DOHH2 (cell line): ENCODE measurements around the gene SMOC2.

ENCODE experiments used
- H3F3A ChIP-seq: fragments of 200-600 bp; sonication (generic), shearing (Covaris generic); 2 replicates; pipeline ENCODE4 v1.6.0; 2016; ENCODE audit warnings: antibody characterized with exemption, mild to moderate bottlenecking; ENCODE audit not compliant: control insufficient read depth, insufficient read depth
- H3K27ac ChIP-seq: fragments of 200-600 bp; sonication (generic); 2 replicates; pipeline ENCODE4 v1.5.1; 2014; ENCODE audit warnings: low read depth, mild to moderate bottlenecking, low read length, moderate library complexity
- H3K27me3 ChIP-seq: fragments of 200-600 bp; sonication (generic); 2 replicates; pipeline ENCODE4 v1.6.1; 2014; ENCODE audit warnings: mild to moderate bottlenecking, low read length, mixed read lengths; ENCODE audit not compliant: control insufficient read depth
- H3K36me3 ChIP-seq: fragments of 200-600 bp; sonication (generic); 2 replicates; pipeline ENCODE4 v1.6.1; 2014; ENCODE audit warnings: mild to moderate bottlenecking, low read length, moderate library complexity, mixed read lengths; ENCODE audit not compliant: control insufficient read depth
- H3K4me1 ChIP-seq: fragments of 200-600 bp; sonication (generic); 2 replicates; pipeline ENCODE4 v1.6.1; 2014; ENCODE audit warnings: mild to moderate bottlenecking, low read length, mixed read lengths; ENCODE audit not compliant: control insufficient read depth
- H3K4me2 ChIP-seq: fragments of 200-600 bp; sonication (generic); 2 replicates; pipeline ENCODE4 v1.6.0; 2014; ENCODE audit warnings: mild to moderate bottlenecking, low read length, moderate library complexity
- H3K4me3 ChIP-seq: fragments of 200-600 bp; sonication (generic); 2 replicates; pipeline ENCODE4 v1.5.1; 2014; ENCODE audit warnings: mild to moderate bottlenecking, low read length, mixed read lengths
- H3K79me2 ChIP-seq: fragments of 200-600 bp; sonication (generic); 2 replicates; pipeline ENCODE4 v1.6.1; 2014; ENCODE audit warnings: mild to moderate bottlenecking, low read length, mixed read lengths; ENCODE audit not compliant: control insufficient read depth
- H3K9me2 ChIP-seq: fragments of 200-600 bp; sonication (generic); replicated peaks from 2 replicates; pipeline ENCODE4 v1.6.1; 2014; ENCODE audit warnings: mild to moderate bottlenecking, low read length, mixed read lengths; ENCODE audit not compliant: control insufficient read depth
- H3K9me3 ChIP-seq: fragments of 200-600 bp; sonication (generic); 2 replicates; pipeline ENCODE4 v1.6.1; 2014; ENCODE audit warnings: antibody characterized with exemption, low read length, mixed read lengths; ENCODE audit not compliant: control insufficient read depth, insufficient read depth
- H4K20me1 ChIP-seq: fragments of 200-600 bp; sonication (generic); 2 replicates; pipeline ENCODE4 v1.6.0; 2014; ENCODE audit warnings: low read depth, mild to moderate bottlenecking, antibody characterized with exemption, low read length, moderate library complexity; ENCODE audit not compliant: control insufficient read depth, insufficient read depth
- EZH2phosphoT487 ChIP-seq: fragments of 200-600 bp; sonication (generic); IDR thresholded peaks from 2 replicates; pipeline ENCODE4 v1.6.1; 2017; ENCODE audit warnings: borderline replicate concordance, mild to moderate bottlenecking, antibody characterized with exemption, low read length, moderate library complexity, mixed read lengths
- TF ChIP-seq, protein P1 (sequence below): fragments of 200-600 bp; sonication (generic); IDR thresholded peaks from one replicate; pipeline ENCODE4 v1.5.1; 2014; ENCODE audit warnings: antibody characterized with exemption, mild to moderate bottlenecking, low read depth, low read length; ENCODE audit not compliant: poor library complexity, severe bottlenecking

Gene SMOC2

DNA sequence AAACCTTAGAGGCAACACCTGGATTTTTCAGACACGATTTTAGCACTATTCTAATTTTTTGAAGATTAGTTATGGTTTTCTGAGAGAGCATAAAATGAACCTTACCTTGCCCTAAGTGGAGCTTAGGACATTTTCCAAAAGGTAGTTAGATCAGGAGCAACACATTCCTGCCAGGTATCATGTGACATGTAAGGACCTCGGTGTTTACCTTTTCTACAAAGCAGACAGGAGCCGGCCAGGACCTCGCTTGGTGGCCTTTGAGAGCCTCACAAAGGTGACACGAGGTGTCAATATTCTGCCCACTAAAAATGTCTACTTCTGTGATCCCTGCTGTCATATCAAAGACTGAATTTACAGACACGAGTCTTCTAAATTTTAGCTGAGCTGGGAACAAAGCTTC lies 174.9 kb downstream of the SMOC2 start:
- H3K36me3 ChIP-seq: no peaks in the 10 kb centered on the region
- no peak overlapping the region for H3K4me3 ChIP-seq
- H4K20me1 ChIP-seq: no peaks in the 10 kb centered on the region
- no peaks in the 10 kb centered on the region for H3F3A ChIP-seq
- H3K27ac ChIP-seq: no peak overlapping the region
- no peaks in the 10 kb centered on the region for H3K27me3 ChIP-seq
- H3K9me3 ChIP-seq: peaks cover 34% of the 10 kb centered on the region
- no peaks in the 10 kb centered on the region for H3K79me2 ChIP-seq
- H3K9me2 ChIP-seq: no peaks in the 10 kb centered on the region
- no peak for TF ChIP-seq EZH2phosphoT487
- TF ChIP-seq, protein P1, sequence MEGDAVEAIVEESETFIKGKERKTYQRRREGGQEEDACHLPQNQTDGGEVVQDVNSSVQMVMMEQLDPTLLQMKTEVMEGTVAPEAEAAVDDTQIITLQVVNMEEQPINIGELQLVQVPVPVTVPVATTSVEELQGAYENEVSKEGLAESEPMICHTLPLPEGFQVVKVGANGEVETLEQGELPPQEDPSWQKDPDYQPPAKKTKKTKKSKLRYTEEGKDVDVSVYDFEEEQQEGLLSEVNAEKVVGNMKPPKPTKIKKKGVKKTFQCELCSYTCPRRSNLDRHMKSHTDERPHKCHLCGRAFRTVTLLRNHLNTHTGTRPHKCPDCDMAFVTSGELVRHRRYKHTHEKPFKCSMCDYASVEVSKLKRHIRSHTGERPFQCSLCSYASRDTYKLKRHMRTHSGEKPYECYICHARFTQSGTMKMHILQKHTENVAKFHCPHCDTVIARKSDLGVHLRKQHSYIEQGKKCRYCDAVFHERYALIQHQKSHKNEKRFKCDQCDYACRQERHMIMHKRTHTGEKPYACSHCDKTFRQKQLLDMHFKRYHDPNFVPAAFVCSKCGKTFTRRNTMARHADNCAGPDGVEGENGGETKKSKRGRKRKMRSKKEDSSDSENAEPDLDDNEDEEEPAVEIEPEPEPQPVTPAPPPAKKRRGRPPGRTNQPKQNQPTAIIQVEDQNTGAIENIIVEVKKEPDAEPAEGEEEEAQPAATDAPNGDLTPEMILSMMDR: no peak
- H3K4me2 ChIP-seq: no peak overlapping the region
- no peaks in the 10 kb centered on the region for H3K4me1 ChIP-seq

DNA sequence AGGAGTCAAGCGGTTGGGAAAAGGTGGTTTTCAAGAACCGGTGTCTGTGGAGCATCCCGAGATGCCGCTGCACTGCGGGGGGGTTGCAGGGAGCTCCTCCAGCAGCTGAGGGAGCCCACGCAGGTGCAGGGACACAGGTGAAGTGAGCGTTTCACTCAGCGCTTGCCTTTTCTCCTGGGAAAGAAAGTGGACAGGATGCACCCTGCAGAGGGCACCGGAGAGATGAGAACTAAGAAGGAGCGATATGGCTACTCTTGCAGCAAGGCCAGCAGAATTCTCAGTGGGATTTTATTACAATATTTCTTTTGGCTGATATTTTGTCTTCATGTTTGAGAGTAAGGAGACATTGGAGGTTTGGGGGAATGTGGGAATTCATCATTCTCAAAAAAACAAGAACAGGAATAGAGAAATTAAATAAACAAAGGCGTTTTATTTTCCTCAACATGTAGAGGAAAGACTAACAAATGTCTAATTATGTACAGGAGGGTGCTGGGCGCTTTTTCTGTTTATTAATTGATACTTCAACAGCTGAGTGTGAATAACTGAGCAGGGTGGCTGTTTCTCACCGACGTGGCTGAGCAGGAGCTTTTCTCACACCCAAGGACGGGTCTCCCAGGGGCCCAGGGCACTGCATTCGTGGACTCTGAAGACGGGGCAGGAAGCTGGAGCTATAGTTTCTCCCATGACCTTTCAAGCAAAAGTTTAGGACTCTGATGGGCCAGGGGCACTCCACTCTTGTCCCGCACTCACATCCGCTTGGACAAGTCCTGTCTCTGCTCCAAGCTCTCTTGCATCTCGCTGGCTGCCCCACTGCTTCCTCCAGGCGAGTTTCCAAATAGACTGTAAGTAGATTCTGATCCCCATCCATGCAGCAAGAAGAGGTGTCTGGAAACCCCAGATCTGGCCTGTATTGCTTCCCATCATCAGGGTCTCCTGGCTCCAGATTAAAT lies 176.1 kb downstream of the SMOC2 start:
- no peak overlapping the region for H3K4me2 ChIP-seq
- no peak overlapping the region for H3K4me3 ChIP-seq
- H3K79me2 ChIP-seq: no peaks in the 10 kb centered on the region
- no peaks in the 10 kb centered on the region for H4K20me1 ChIP-seq
- H3K36me3 ChIP-seq: no peaks in the 10 kb centered on the region
- no peak overlapping the region for H3K27ac ChIP-seq
- TF ChIP-seq, protein P1: no peak
- TF ChIP-seq EZH2phosphoT487: no peak
- no peaks in the 10 kb centered on the region for H3K9me2 ChIP-seq
- H3F3A ChIP-seq: no peaks in the 10 kb centered on the region
- no peaks in the 10 kb centered on the region for H3K27me3 ChIP-seq
- H3K4me1 ChIP-seq: no peaks in the 10 kb centered on the region
- peaks cover 31% of the 10 kb centered on the region for H3K9me3 ChIP-seq

DNA sequence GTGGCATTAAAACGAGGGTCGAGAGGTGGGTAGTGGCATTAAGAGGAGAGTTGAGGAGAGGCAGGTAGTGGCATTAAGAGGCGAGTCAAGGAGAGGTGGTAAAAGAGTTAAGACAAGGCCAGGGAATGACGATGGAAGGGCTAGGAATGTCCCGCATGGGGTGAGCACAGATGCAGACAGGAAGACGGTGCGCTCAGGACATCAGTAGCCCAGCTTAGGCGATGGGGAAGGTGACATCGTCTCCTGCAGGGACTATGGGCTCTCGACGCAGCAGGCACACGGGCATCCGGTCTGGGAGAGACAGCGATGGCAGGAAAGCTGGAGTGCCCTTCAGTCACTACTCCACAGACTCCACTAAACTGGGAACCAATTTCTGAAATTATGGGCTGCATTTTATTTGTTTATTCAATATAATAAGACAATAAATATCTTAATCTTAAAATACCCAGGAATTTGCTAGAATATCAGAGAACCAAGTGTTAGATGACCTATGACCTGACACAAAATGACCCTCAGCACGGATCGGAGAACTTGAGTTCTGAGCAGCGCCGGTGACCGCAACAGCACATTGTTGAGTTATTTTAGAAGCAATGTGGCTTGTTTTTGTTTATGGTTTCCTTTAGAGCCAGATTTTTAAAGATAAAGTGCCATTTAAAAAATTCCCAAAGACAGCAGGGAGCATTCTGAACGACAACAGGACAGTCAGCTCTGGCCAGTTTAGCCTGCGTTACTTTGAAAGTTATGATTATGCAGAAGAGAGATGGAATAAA lies 177.7 kb downstream of the SMOC2 start:
- peaks cover 29% of the 10 kb centered on the region; the same call in 1 of the 2 replicates for H3K9me3 ChIP-seq
- H3K27ac ChIP-seq: no peak overlapping the region
- no peaks in the 10 kb centered on the region for H4K20me1 ChIP-seq
- H3K79me2 ChIP-seq: no peaks in the 10 kb centered on the region
- H3K4me3 ChIP-seq: no peak overlapping the region
- TF ChIP-seq EZH2phosphoT487: no peak
- TF ChIP-seq, protein P1: no peak
- no peaks in the 10 kb centered on the region for H3K9me2 ChIP-seq
- no peaks in the 10 kb centered on the region for H3K4me1 ChIP-seq
- H3K4me2 ChIP-seq: no peak overlapping the region
- no peaks in the 10 kb centered on the region for H3K27me3 ChIP-seq
- no peaks in the 10 kb centered on the region for H3K36me3 ChIP-seq
- no peaks in the 10 kb centered on the region for H3F3A ChIP-seq
